ENCODE results near the gene OPRD1. TPM values are rescaled to one million over a fixed set of nuclear protein-coding genes. Genes with fewer than 3 reads are reported as not detected.

The OPRD1 gene
- not detected in 2 replicates for total RNA-seq

GRCh38 chr1:28811766-28812668 lies at the start of gene OPRD1:
OPRD1 (plus strand) TSS chr1:28812170; CDS start chr1:28812384, 214 bp downstream.

GRCh38 chr1:28914228-28915030 lies 102.5 kb downstream of the OPRD1 start, which contains the start of gene EPB41:
EPB41 (plus strand) TSS chr1:28914569; CDS start chr1:28987438, 72,869 bp downstream.

Small RNA genes within 50 kb of the gene (small RNA-seq; reads per million reads assigned to genes)
- gene RF00019, result not detected

Other genes starting within 250 kb of the OPRD1 start
- gene RAB42, start 219.9 kb upstream of the OPRD1 start, total RNA-seq, result 3.3 and 8.5 TPM in 2 replicates
- gene TAF12, start 169.1 kb upstream of the OPRD1 start, total RNA-seq, result 30.3 and 40.4 TPM in 2 replicates
- not detected in 2 replicates for gene RNU11, start 163.6 kb upstream of the OPRD1 start, total RNA-seq
- gene GMEB1, start 143.4 kb upstream of the OPRD1 start, total RNA-seq, result 7.3 and 10.4 TPM in 2 replicates
- 51.1 and 62.4 TPM in 2 replicates for gene YTHDF2, start 75.2 kb upstream of the OPRD1 start, total RNA-seq
- gene EPB41, start 102.4 kb downstream of the OPRD1 start, total RNA-seq, result 9.0 and 10.3 TPM in 2 replicates

Measured in subcutaneous preadipocyte (primary cell).